H1 (cell line): ENCODE data around the gene OSBP2. TPM values are rescaled to one million over a fixed set of nuclear protein-coding genes. Genes with fewer than 3 reads are reported as not detected.

Source experiments
- CTCF ChIA-PET: fragments of 300-600 bp; sonication (Branson Sonifier 250); formaldehyde crosslinking; loops from one replicate; lab custom pipeline; 2021; ENCODE audit not compliant: partially characterized antibody; lab: Charles Lee
- POLR2A ChIA-PET: fragments of 300-600 bp; sonication (Branson Sonifier 250); formaldehyde crosslinking; loops from one replicate; lab custom pipeline; 2021; ENCODE audit warnings: inconsistent platforms; ENCODE audit not compliant: partially characterized antibody; lab: Charles Lee
- DNase-seq, 2 experiments: peaks; one replicate each; pipeline versions ENCODE4 v3.0.0 to v3.0.0-alpha.2; 2010 to 2022; ENCODE audit warnings: low spot score in 2 of 2, low read depth in 1 of 2, mixed read lengths in 1 of 2
- FAIRE-seq: peaks from 2 replicates; lab custom pipeline; 2011; peaks lifted over from hg19 to GRCh38; lab: Jason Lieb, UNC
- H2AFZ ChIP-seq: 2 replicates; pipeline ENCODE4 v1.8.1; 2012; ENCODE audit warnings: low read length, inconsistent platforms
- H2AK5ac ChIP-seq: 2 replicates; pipeline ENCODE4 v1.6.1; 2013; ENCODE audit warnings: low read depth, low read length
- H2BK120ac ChIP-seq: replicated peaks from 2 replicates; pipeline ENCODE3; 2013; ENCODE audit warnings: low read depth, low read length, inconsistent platforms
- H2BK12ac ChIP-seq: 2 replicates; pipeline ENCODE4 v1.6.1; 2013; ENCODE audit warnings: low read depth, low read length
- H2BK15ac ChIP-seq: 2 replicates; pipeline ENCODE4 v1.6.1; 2013; ENCODE audit warnings: low read length
- H2BK20ac ChIP-seq: 2 replicates; pipeline ENCODE4 v1.6.1; 2013; ENCODE audit warnings: low read length
- H2BK5ac ChIP-seq: 2 replicates; pipeline ENCODE4 v1.6.1; 2013; ENCODE audit warnings: low read depth, low read length
- H3K14ac ChIP-seq: 2 replicates; pipeline ENCODE4 v1.6.1; 2013; ENCODE audit warnings: inconsistent platforms; ENCODE audit not compliant: insufficient read length
- H3K18ac ChIP-seq: 2 replicates; pipeline ENCODE4 v1.6.1; 2013; ENCODE audit warnings: low read length; ENCODE audit errors: extremely low read depth
- H3K23ac ChIP-seq: 2 replicates; pipeline ENCODE4 v1.6.1; 2013; ENCODE audit warnings: inconsistent platforms; ENCODE audit not compliant: insufficient read length
- H3K23me2 ChIP-seq: 2 replicates; pipeline ENCODE4 v1.6.1; 2013; ENCODE audit warnings: low read depth, low read length
- H3K27ac ChIP-seq: 2 replicates; pipeline ENCODE4 v1.6.1; 2011; ENCODE audit warnings: low read depth, low read length, inconsistent platforms
- H3K27me3 ChIP-seq, 4 experiments: replicated peaks in 1 of 4; 1 replicate in 1 of 4; 2 replicates in 3 of 4; pipeline versions ENCODE4 v1.6.1 to v1.8.1; 2011 to 2013; ENCODE audit warnings: low read length in 3 of 4, mild to moderate bottlenecking in 3 of 4, inconsistent platforms in 2 of 4, mixed read lengths in 2 of 4, moderate library complexity in 1 of 4; ENCODE audit not compliant: control insufficient read depth in 3 of 4, insufficient read depth in 3 of 4; ENCODE audit errors: extremely low read depth in 1 of 4
- H3K36me3 ChIP-seq, 4 experiments: 2 replicates each; pipeline versions ENCODE4 v1.6.1 to v1.8.1; 2011 to 2013; ENCODE audit warnings: mild to moderate bottlenecking in 4 of 4, low read length in 3 of 4, moderate library complexity in 2 of 4, control low read depth in 1 of 4, inconsistent platforms in 1 of 4; ENCODE audit not compliant: insufficient read depth in 4 of 4, control insufficient read depth in 2 of 4
- H3K4ac ChIP-seq: replicated peaks from 2 replicates; pipeline ENCODE3; 2013; ENCODE audit warnings: low read length, low read depth, mixed read lengths, inconsistent platforms; ENCODE audit not compliant: insufficient read length
- H3K4me1 ChIP-seq, 4 experiments: replicated peaks in 1 of 4; 1 replicate in 1 of 4; 2 replicates in 3 of 4; pipeline versions ENCODE4 v1.6.1 to v1.8.1; 2011 to 2013; ENCODE audit warnings: low read length in 3 of 4, inconsistent platforms in 2 of 4, mixed read lengths in 1 of 4; ENCODE audit not compliant: insufficient read depth in 4 of 4, control insufficient read depth in 3 of 4
- H3K4me2 ChIP-seq, 2 experiments: 2 replicates each; pipeline versions ENCODE4 v1.6.1 to v1.8.1; 2011 to 2013; ENCODE audit warnings: low read depth in 2 of 2, low read length in 2 of 2, control low read depth in 1 of 2, inconsistent platforms in 1 of 2, mild to moderate bottlenecking in 1 of 2; ENCODE audit not compliant: insufficient read depth in 1 of 2
- H3K4me3 ChIP-seq, 4 experiments: fragments of 200-600, 300-600 bp in 1 of 4; sonication (generic), shearing (Covaris generic), sonication (Bioruptor Twin) in 1 of 4; 2 replicates each; pipeline versions ENCODE4 v1.5.1 to v1.8.1; 2011 to 2016; ENCODE audit warnings: low read length in 4 of 4, low read depth in 3 of 4, control low read depth in 2 of 4, inconsistent platforms in 2 of 4, mild to moderate bottlenecking in 2 of 4, mixed read lengths in 1 of 4, moderate library complexity in 1 of 4; ENCODE audit not compliant: insufficient read depth in 2 of 4; ENCODE audit errors: extremely low read depth in 1 of 4
- H3K56ac ChIP-seq: replicated peaks from 2 replicates; pipeline ENCODE3; 2013; ENCODE audit warnings: low read depth, mild to moderate bottlenecking, mixed read lengths, low read length, inconsistent platforms; ENCODE audit not compliant: insufficient read length
- H3K79me1 ChIP-seq: 2 replicates; pipeline ENCODE4 v1.6.1; 2013; ENCODE audit warnings: low read depth, low read length, control low read depth
- H3K79me2 ChIP-seq, 2 experiments: 2 replicates each; pipeline versions ENCODE4 v1.6.1 to v1.8.1; 2012 to 2013; ENCODE audit warnings: low read length in 2 of 2, mild to moderate bottlenecking in 2 of 2, inconsistent platforms in 1 of 2; ENCODE audit not compliant: insufficient read depth in 2 of 2, control insufficient read depth in 1 of 2
- H3K9ac ChIP-seq, 4 experiments: replicated peaks in 1 of 4; 1 replicate in 1 of 4; 2 replicates in 3 of 4; pipeline versions ENCODE4 v1.6.1 to v1.8.1; 2011 to 2013; ENCODE audit warnings: low read depth in 3 of 4, low read length in 3 of 4, control low read depth in 2 of 4, mild to moderate bottlenecking in 2 of 4, moderate library complexity in 2 of 4, inconsistent platforms in 1 of 4; ENCODE audit errors: extremely low read depth in 1 of 4
- H3K9me3 ChIP-seq, 2 experiments: 2 replicates each; pipeline versions ENCODE4 v1.6.1 to v1.8.1; 2012 to 2013; ENCODE audit warnings: mild to moderate bottlenecking in 2 of 2, moderate library complexity in 2 of 2, control low read depth in 1 of 2, inconsistent platforms in 1 of 2, low read depth in 1 of 2, low read length in 1 of 2, mixed read lengths in 1 of 2; ENCODE audit not compliant: insufficient read depth in 2 of 2
- H4K20me1 ChIP-seq, 2 experiments: replicated peaks in 1 of 2; 2 replicates each; pipeline versions ENCODE3 to v1.8.1; 2011 to 2013; ENCODE audit warnings: inconsistent platforms in 2 of 2, low read length in 2 of 2, mild to moderate bottlenecking in 1 of 2; ENCODE audit not compliant: insufficient read depth in 2 of 2, control insufficient read depth in 1 of 2
- H4K5ac ChIP-seq: 2 replicates; pipeline ENCODE4 v1.6.1; 2013; ENCODE audit warnings: low read length, low read depth, mixed read lengths, inconsistent platforms; ENCODE audit not compliant: insufficient read length
- H4K8ac ChIP-seq: 2 replicates; pipeline ENCODE4 v1.8.0; 2013; ENCODE audit warnings: mild to moderate bottlenecking, moderate library complexity, low read length, inconsistent platforms; ENCODE audit not compliant: insufficient read depth; ENCODE audit errors: extremely low read depth
- H4K91ac ChIP-seq: replicated peaks from 2 replicates; pipeline ENCODE3; 2013; ENCODE audit warnings: low read length, mixed read lengths, inconsistent platforms; ENCODE audit not compliant: insufficient read length
- BCL11A ChIP-seq, 2 experiments: IDR thresholded peaks; one replicate each; pipeline ENCODE4 v1.6.1; 2011; ENCODE audit warnings: low read depth in 2 of 2, low read length in 2 of 2, mild to moderate bottlenecking in 2 of 2
- EP300 ChIP-seq, 2 experiments: IDR thresholded peaks; 1 replicate in 1 of 2; 2 replicates in 1 of 2; pipeline ENCODE4 v1.6.1; 2011 to 2012; ENCODE audit warnings: low read depth in 2 of 2, low read length in 2 of 2, mild to moderate bottlenecking in 2 of 2, borderline replicate concordance in 1 of 2, inconsistent platforms in 1 of 2, moderate library complexity in 1 of 2
- EZH2 ChIP-seq: fragments of 200-600 bp; sonication (generic); IDR thresholded peaks from 2 replicates; pipeline ENCODE4 v1.7.1; 2012; ENCODE audit warnings: low read depth, mild to moderate bottlenecking, moderate library complexity, low read length, inconsistent platforms; ENCODE audit not compliant: severe bottlenecking
- FOSL1 ChIP-seq: IDR thresholded peaks from 2 replicates; pipeline ENCODE4 v1.6.1; 2011; ENCODE audit warnings: mild to moderate bottlenecking, low read depth, low read length, moderate library complexity; ENCODE audit not compliant: insufficient read depth
- JUN ChIP-seq: IDR thresholded peaks from 2 replicates; pipeline ENCODE4 v1.6.1; 2011; ENCODE audit warnings: low read depth, mild to moderate bottlenecking, improper control_type of control experiment, low read length
- MAX ChIP-seq: IDR thresholded peaks from 2 replicates; pipeline ENCODE4 v1.6.1; 2012; ENCODE audit warnings: inconsistent platforms
- NRF1 ChIP-seq: IDR thresholded peaks from 2 replicates; pipeline ENCODE4 v1.6.1; 2011; ENCODE audit warnings: mild to moderate bottlenecking, low read depth, low read length, improper control_type of control experiment
- POLR2A ChIP-seq, 2 experiments: IDR thresholded peaks; 1 replicate in 1 of 2; 2 replicates in 1 of 2; pipeline ENCODE4 v1.6.1; 2011; ENCODE audit warnings: low read depth in 2 of 2, low read length in 2 of 2, mild to moderate bottlenecking in 2 of 2; ENCODE audit errors: control extremely low read depth in 1 of 2
- RNF2 ChIP-seq: fragments of 200-900, 300-1000 bp; sonication (generic); IDR thresholded peaks from 2 replicates; pipeline ENCODE4 v1.7.1; 2016; ENCODE audit warnings: borderline replicate concordance, low read depth, mild to moderate bottlenecking, antibody characterized with exemption, low read length; ENCODE audit not compliant: poor library complexity, severe bottlenecking; ENCODE audit errors: missing control alignments
- SIX5 ChIP-seq: IDR thresholded peaks from 2 replicates; pipeline ENCODE4 v1.6.1; 2011; ENCODE audit warnings: mild to moderate bottlenecking, low read depth, low read length
- SRF ChIP-seq: IDR thresholded peaks from 2 replicates; pipeline ENCODE4 v1.6.1; 2011; ENCODE audit warnings: mild to moderate bottlenecking, low read depth, low read length, moderate library complexity
- TAF1 ChIP-seq: IDR thresholded peaks from 2 replicates; pipeline ENCODE4 v1.6.1; 2011; ENCODE audit warnings: mild to moderate bottlenecking, low read depth, low read length
- TEAD4 ChIP-seq: IDR thresholded peaks from 2 replicates; pipeline ENCODE4 v1.6.1; 2012; ENCODE audit warnings: low read depth, low read length, inconsistent platforms, mixed read lengths
- WGBS, 2 experiments: shearing (Covaris generic) in 1 of 2; methylation state at CpG; one replicate each; pipeline versions ENCODE4 v1.1.6 to v1.1.7; 2013 to 2015; ENCODE audit warnings: low lambda C conversion rate in 2 of 2, mixed read lengths in 2 of 2, inconsistent platforms in 1 of 2, low coverage in 1 of 2, missing lambda C conversion rate in 1 of 2; ENCODE audit not compliant: insufficient replicate concordance in 2 of 2, insufficient coverage in 1 of 2, insufficient read length in 1 of 2; ENCODE audit errors: extremely low coverage in 1 of 2, missing lambda C conversion rate in 1 of 2; 5-methylcytosine and 5-hydroxymethylcytosine counted together
- polyA plus RNA-seq, 7 experiments: library from polyadenylated mRNA; depleted of rRNA in 3 of 7; stranded (reverse) in 5 of 7; unstranded in 2 of 7; fragments of >200 nt in 5 of 7; fragments of 200-250 nt in 2 of 7; gene quantifications; 1 replicate in 5 of 7; 2 replicates in 1 of 7; 4 replicates in 1 of 7; pipeline versions ENCODE4 v1.2.1 to v1.2.3, GENCODE V29; 2011 to 2013; ENCODE audit warnings: missing spikeins in 2 of 7, mixed read lengths in 2 of 7
- total RNA-seq: library from RNA; stranded (reverse); fragmentation: NEBNext Ultra II Directional; extraction: Animal tissue kit (Norgen Biotek cat#: 25700); gene quantifications from 2 replicates; pipeline ENCODE4 v1.2.1, GENCODE V29; 2021

Gene OSBP2
- total and polyA plus RNA-seq, 2 of the 8 experiments (the other 6 are each of a cell fraction or from before 2014, with no cell fraction given): 3.4 to 3.7 TPM

GRCh38 chr22:30671071-30671470 lies 23.6 kb upstream of the OSBP2 start:
- H3K79me2 ChIP-seq: no peaks in the 10 kb centered on the region
- POLR2A ChIA-PET: no interaction called here
- no peaks in the 10 kb centered on the region for H3K36me3 ChIP-seq
- no peaks in the 10 kb centered on the region for H4K20me1 ChIP-seq
- no peak overlapping the region for H3K23ac ChIP-seq
- no peak overlapping the region for H3K18ac ChIP-seq
- 86% methylated on average over 3 of the region's 3 CpGs; no CpG with 5 or more reads in 1 of the 2 experiments for WGBS, 2 experiments
- H2BK5ac ChIP-seq: no peak overlapping the region
- no peak overlapping the region for H4K8ac ChIP-seq
- no peak overlapping the region for H2AK5ac ChIP-seq
- H2BK120ac ChIP-seq: no peak overlapping the region
- no peak overlapping the region for H2BK15ac ChIP-seq
- H2AFZ ChIP-seq: no peak overlapping the region
- H2BK20ac ChIP-seq: no peak overlapping the region
- no peak overlapping the region for H3K9ac ChIP-seq
- no peak overlapping the region for H3K14ac ChIP-seq
- H3K4me3 ChIP-seq: no peak overlapping the region
- H3K79me1 ChIP-seq: no peaks in the 10 kb centered on the region
- peaks cover 16% of the 10 kb centered on the region; the same call in 1 of the 2 replicates for H3K23me2 ChIP-seq
- DNase-seq: no peak
- H4K91ac ChIP-seq: no peak overlapping the region
- H3K4me2 ChIP-seq: no peak overlapping the region
- peaks cover 0 to 13% (median 8%) of the 10 kb centered on the region in 4 experiments; a peak in 5 of 7 replicates for H3K27me3 ChIP-seq
- no peak overlapping the region for H3K56ac ChIP-seq
- H3K4ac ChIP-seq: no peak overlapping the region
- CTCF ChIA-PET: interaction anchor here (1.1 to 3.3 kb wide), 3 partner anchors 8 to 85 kb away, joined by 3 to 14 read pairs (median 3); partner anchors contain the start of gene SLC35E4
- no peaks in the 10 kb centered on the region for H3K9me3 ChIP-seq
- no peak overlapping the region for H2BK12ac ChIP-seq
- peaks cover 0 to 2% (median under 1%) of the 10 kb centered on the region in 4 experiments; a peak in 4 of 7 replicates for H3K4me1 ChIP-seq
- H4K5ac ChIP-seq: no peak overlapping the region
- no peak for FAIRE-seq
- no peak overlapping the region for H3K27ac ChIP-seq
- TF ChIP-seq EZH2: no peak
- TF ChIP-seq POLR2A (IDR thresholded peaks at IDR 0.05; ENCODE audit: control extremely low read depth in 1 of 2, low read depth in 2 of 2, low read length in 2 of 2): no peak
- TF ChIP-seq TAF1: no peak
- TF ChIP-seq JUN: no peak
- TF ChIP-seq RNF2: no peak
- no peak for TF ChIP-seq TEAD4
- no peak for TF ChIP-seq MAX
- TF ChIP-seq EP300 (IDR thresholded peaks at IDR 0.05; ENCODE audit: borderline replicate concordance in 1 of 2, low read depth in 2 of 2, low read length in 2 of 2): no peak
- TF ChIP-seq SIX5: no peak
- no peak for TF ChIP-seq NRF1
- no peak for TF ChIP-seq BCL11A (IDR thresholded peaks at IDR 0.05; ENCODE audit: low read depth in 2 of 2, low read length in 2 of 2)
- TF ChIP-seq FOSL1: no peak
- no peak for TF ChIP-seq SRF
